H9 (cell line): Measurements from ENCODE around the gene NSRP1. TPM values are rescaled to one million over a fixed set of nuclear protein-coding genes. Genes with fewer than 3 reads are reported as not detected.

Source experiments
- DNase-seq: peaks from one replicate; pipeline ENCODE4 v3.0.0-alpha.2; 2017
- H2AFZ ChIP-seq: one replicate; pipeline ENCODE4 v1.6.1; 2013; ENCODE audit warnings: mild to moderate bottlenecking, low read length, control low read depth, moderate library complexity
- H2AK5ac ChIP-seq: 2 replicates; pipeline ENCODE4 v1.6.1; 2013; ENCODE audit warnings: low read length, control low read depth, mixed read lengths; ENCODE audit not compliant: insufficient read length
- H2BK120ac ChIP-seq: one replicate; pipeline ENCODE4 v1.6.1; 2013; ENCODE audit warnings: low read depth, mild to moderate bottlenecking, low read length, control low read depth, inconsistent platforms; ENCODE audit not compliant: poor library complexity, severe bottlenecking
- H2BK12ac ChIP-seq: 2 replicates; pipeline ENCODE4 v1.6.1; 2013; ENCODE audit warnings: low read length, control low read depth, mixed read lengths, low read depth; ENCODE audit not compliant: insufficient read length
- H2BK15ac ChIP-seq: 2 replicates; pipeline ENCODE4 v1.6.1; 2013; ENCODE audit warnings: low read depth, low read length, control low read depth
- H2BK20ac ChIP-seq: one replicate; pipeline ENCODE4 v1.6.1; 2013; ENCODE audit warnings: low read depth, mild to moderate bottlenecking, low read length, control low read depth, inconsistent platforms; ENCODE audit not compliant: poor library complexity, severe bottlenecking
- H2BK5ac ChIP-seq: 2 replicates; pipeline ENCODE4 v1.6.1; 2013; ENCODE audit warnings: low read length, control low read depth, mixed read lengths; ENCODE audit not compliant: insufficient read length
- H3K14ac ChIP-seq: 2 replicates; pipeline ENCODE4 v1.6.1; 2013; ENCODE audit warnings: low read length, control low read depth; ENCODE audit not compliant: insufficient read depth
- H3K18ac ChIP-seq: 2 replicates; pipeline ENCODE4 v1.6.1; 2013; ENCODE audit warnings: low read depth, mild to moderate bottlenecking, mixed read lengths, low read length, control low read depth; ENCODE audit not compliant: insufficient read length
- H3K23ac ChIP-seq: 2 replicates; pipeline ENCODE4 v1.6.1; 2013; ENCODE audit warnings: low read length, control low read depth, mixed read lengths, low read depth; ENCODE audit not compliant: insufficient read length
- H3K23me2 ChIP-seq: 2 replicates; pipeline ENCODE4 v1.6.1; 2013; ENCODE audit warnings: low read depth, mild to moderate bottlenecking, mixed read lengths, low read length, control low read depth; ENCODE audit not compliant: insufficient read length, poor library complexity, severe bottlenecking
- H3K27ac ChIP-seq: 2 replicates; pipeline ENCODE4 v1.5.1; 2013; ENCODE audit warnings: low read length, control low read depth, mixed read lengths, low read depth; ENCODE audit not compliant: insufficient read length
- H3K27me3 ChIP-seq: 2 replicates; pipeline ENCODE4 v1.6.1; 2013; ENCODE audit warnings: low read length, control low read depth, inconsistent platforms; ENCODE audit not compliant: insufficient read depth
- H3K4ac ChIP-seq: 2 replicates; pipeline ENCODE4 v1.6.1; 2013; ENCODE audit warnings: low read depth, mild to moderate bottlenecking, control low read depth, inconsistent platforms, low read length, moderate library complexity
- H3K4me1 ChIP-seq: 2 replicates; pipeline ENCODE4 v1.6.1; 2013; ENCODE audit warnings: low read length, control low read depth, inconsistent platforms; ENCODE audit not compliant: insufficient read depth
- H3K4me2 ChIP-seq: 2 replicates; pipeline ENCODE4 v1.6.1; 2013; ENCODE audit warnings: low read length, control low read depth, mixed read lengths; ENCODE audit not compliant: insufficient read length, insufficient read depth
- H3K56ac ChIP-seq: 2 replicates; pipeline ENCODE4 v1.6.1; 2013; ENCODE audit warnings: low read depth, mild to moderate bottlenecking, mixed read lengths, low read length, control low read depth; ENCODE audit not compliant: insufficient read length
- H3K79me1 ChIP-seq: 2 replicates; pipeline ENCODE4 v1.6.1; 2013; ENCODE audit warnings: low read depth, mild to moderate bottlenecking, moderate library complexity, low read length, control low read depth, inconsistent platforms; ENCODE audit not compliant: insufficient read depth, poor library complexity, severe bottlenecking
- H3K79me2 ChIP-seq: 2 replicates; pipeline ENCODE4 v1.6.1; 2013; ENCODE audit warnings: low read length, control low read depth, inconsistent platforms; ENCODE audit not compliant: insufficient read depth
- H3K9ac ChIP-seq: 2 replicates; pipeline ENCODE4 v1.6.1; 2013; ENCODE audit warnings: low read length, control low read depth, mixed read lengths; ENCODE audit not compliant: insufficient read length; ENCODE audit errors: extremely low read depth
- H3K9me3 ChIP-seq: one replicate; pipeline ENCODE4 v1.6.1; 2013; ENCODE audit warnings: low read depth, low read length, inconsistent platforms; ENCODE audit not compliant: control insufficient read depth
- H3T11ph ChIP-seq: one replicate; pipeline ENCODE4 v1.6.1; 2013; ENCODE audit warnings: mild to moderate bottlenecking, low read length, control low read depth, inconsistent platforms
- H4K20me1 ChIP-seq: one replicate; pipeline ENCODE4 v1.6.1; 2013; ENCODE audit not compliant: control insufficient read depth, insufficient read length, insufficient read depth
- H4K5ac ChIP-seq: 2 replicates; pipeline ENCODE4 v1.6.1; 2013; ENCODE audit warnings: low read depth, mild to moderate bottlenecking, mixed read lengths, low read length, control low read depth; ENCODE audit not compliant: insufficient read length
- H4K8ac ChIP-seq: replicated peaks from 2 replicates; pipeline ENCODE4 v1.6.1; 2013; ENCODE audit warnings: low read length, control low read depth, mixed read lengths, low read depth; ENCODE audit not compliant: insufficient read length
- H4K91ac ChIP-seq: 2 replicates; pipeline ENCODE4 v1.6.1; 2013; ENCODE audit warnings: low read depth, mild to moderate bottlenecking, moderate library complexity, mixed read lengths, low read length, control low read depth; ENCODE audit not compliant: insufficient read length
- H3K27ac Mint-ChIP-seq, 3 experiments: 2 replicates in 2 of 3; 3 replicates in 1 of 3; pipeline ENCODE4 v1.8.0; 2020 to 2021; ENCODE audit warnings: mixed read lengths in 3 of 3, mild to moderate bottlenecking in 1 of 3, moderate library complexity in 1 of 3
- H3K27me3 Mint-ChIP-seq: 2 replicates; pipeline ENCODE4 v1.8.0; 2021; ENCODE audit warnings: low read depth, mild to moderate bottlenecking, moderate library complexity, mixed read lengths
- H3K36me3 Mint-ChIP-seq, 3 experiments: 2 replicates in 2 of 3; 3 replicates in 1 of 3; pipeline ENCODE4 v1.8.0; 2020 to 2021; ENCODE audit warnings: low read depth in 3 of 3, mixed read lengths in 3 of 3; ENCODE audit not compliant: insufficient read depth in 1 of 3
- H3K4me1 Mint-ChIP-seq, 2 experiments: 2 replicates each; pipeline ENCODE4 v1.8.0; 2020; ENCODE audit warnings: mixed read lengths in 2 of 2
- H3K4me3 Mint-ChIP-seq, 2 experiments: 2 replicates in 1 of 2; 3 replicates in 1 of 2; pipeline ENCODE4 v1.8.0; 2020 to 2021; ENCODE audit warnings: mild to moderate bottlenecking in 2 of 2, mixed read lengths in 2 of 2, moderate library complexity in 1 of 2
- H3K9me3 Mint-ChIP-seq, 2 experiments: 2 replicates in 1 of 2; 3 replicates in 1 of 2; pipeline ENCODE4 v1.8.0; 2020; ENCODE audit warnings: mild to moderate bottlenecking in 2 of 2, mixed read lengths in 2 of 2, moderate library complexity in 1 of 2
- CTCF ChIP-seq: fragments of 200-600 bp; sonication (generic); conservative IDR thresholded peaks from 3 replicates; pipeline ENCODE4 v1.8.0; 2021; ENCODE audit warnings: antibody characterized with exemption, mild to moderate bottlenecking
- WGBS: extraction: QIAGEN DNeasy Blood & Tissue Kit; methylation state at CpG from one replicate; pipeline ENCODE4 v1.1.7; 2013; ENCODE audit warnings: missing lambda C conversion rate, low lambda C conversion rate, mixed read lengths; ENCODE audit not compliant: insufficient read length; ENCODE audit errors: extremely low coverage; 5-methylcytosine and 5-hydroxymethylcytosine counted together
- total RNA-seq: library from RNA; stranded (reverse); gene quantifications from 2 replicates; pipeline ENCODE4 v1.2.1, GENCODE V29; 2021

Gene NSRP1
- total RNA-seq, 1 experiment from 2014 or later, result 33.3 TPM

DNA sequence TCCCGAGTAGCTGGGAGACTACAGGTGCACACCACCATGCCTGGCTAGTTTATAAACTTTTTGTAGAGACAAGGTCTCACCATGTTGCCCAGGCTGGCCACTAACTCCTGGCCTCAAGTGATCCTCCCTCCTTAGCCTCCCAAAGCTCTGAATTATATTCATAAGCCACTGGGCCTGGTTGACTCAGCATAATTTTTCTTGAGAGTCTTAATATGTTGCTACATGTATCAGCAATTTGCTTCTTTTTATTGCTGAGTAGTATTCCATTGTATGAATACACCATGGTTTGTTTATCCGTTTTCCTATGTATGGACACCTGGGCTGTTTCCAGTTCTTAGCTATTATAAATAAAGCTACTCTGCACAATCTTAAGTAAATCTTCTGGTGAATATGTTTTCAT lies 42.4 kb upstream of the NSRP1 start:
- Histone ChIP-seq H2BK120ac (no peak overlapping the region), H3K79me1 (no peaks in the 10 kb centered on the region), H3K23me2 (no peaks in the 10 kb centered on the region), H2AK5ac (no peak overlapping the region), H3K9ac (no peak overlapping the region), H3K18ac (no peak overlapping the region), H3K27ac (no peak overlapping the region), H4K20me1 (no peaks in the 10 kb centered on the region), H3K4ac (no peak overlapping the region), H3K56ac (no peak overlapping the region), H3T11ph (no peak overlapping the region), H3K9me3 (no peaks in the 10 kb centered on the region), H2BK15ac (no peak overlapping the region), H2BK5ac (no peak overlapping the region), H4K8ac (no peak overlapping the region), H4K91ac (no peak overlapping the region), H2BK12ac (no peak overlapping the region), H3K23ac (no peak overlapping the region), H2BK20ac (no peak overlapping the region), H3K4me1 (no peaks in the 10 kb centered on the region), H3K79me2 (no peaks in the 10 kb centered on the region), H3K14ac (no peak overlapping the region), H3K27me3 (no peaks in the 10 kb centered on the region), H4K5ac (no peak overlapping the region), H2AFZ (no peak overlapping the region), H3K4me2 (no peak overlapping the region)
- DNase-seq, result no peak
- Mint-ChIP-seq H3K9me3 (no peaks in the 10 kb centered on the region), H3K27me3 (peaks cover 7% of the 10 kb centered on the region), H3K36me3 (no peaks in the 10 kb centered on the region), H3K4me1 (no peaks in the 10 kb centered on the region), H3K4me3 (no peak overlapping the region), H3K27ac (no peak overlapping the region)
- TF ChIP-seq CTCF, result no peak
- no CpG with 5 or more reads among the region's 2 CpGs for WGBS
